ENCODE results near the gene PTGDS.
A peak's percentile ranks its signal among the peaks of the same experiment; 100 is the strongest.

Gene PTGDS

GRCh38 chr9:136995772-136996311 is 18.5 kb downstream of the PTGDS start:
- Histone ChIP-seq H3K4ac (ENCODE audit: low read depth, low read length) (peak overlapping the region; percentile 61), H2AK5ac (ENCODE audit: low read length) (peak overlapping the region; percentile 96), H3K79me1 (ENCODE audit: low read length) (peaks cover 46% of the 10 kb centered on the region), H3K36me3 (ENCODE audit: control insufficient read depth in 1 of 2, insufficient read depth in 2 of 2, low read length in 2 of 2) (peaks cover 15 to 21% of the 10 kb centered on the region in 2 experiments), H3K9ac (ENCODE audit: low read length) (peak overlapping the region; percentile 19), H2BK5ac (ENCODE audit: low read depth, low read length, poor library complexity) (peak overlapping the region; percentile 83), H2BK120ac (ENCODE audit: insufficient read depth, low read length, poor library complexity) (peak overlapping the region; percentile 57), H3K14ac (ENCODE audit: low read length) (peak overlapping the region; percentile 86), H3K18ac (ENCODE audit: low read length) (peak overlapping the region; percentile 83), H3K4me1 (ENCODE audit: control insufficient read depth in 1 of 2, insufficient read depth in 2 of 2, low read length in 2 of 2) (peaks cover 44 to 60% of the 10 kb centered on the region in 2 experiments), H3K9me3 (ENCODE audit: insufficient read depth, low read depth, low read length) (no peaks in the 10 kb centered on the region), H3K4me3 (ENCODE audit: low read depth, low read length) (no peak overlapping the region), H3K27ac (ENCODE audit: low read depth, low read length) (peak overlapping the region; percentile 63), H4K8ac (ENCODE audit: low read depth, low read length) (peak overlapping the region; percentile 84), H3K79me2 (ENCODE audit: control insufficient read depth, insufficient read depth, low read length, poor library complexity) (peaks cover 15% of the 10 kb centered on the region), H3K27me3 (ENCODE audit: insufficient read depth, low read length) (no peaks in the 10 kb centered on the region), H3K23ac (ENCODE audit: low read length) (no peak overlapping the region), H4K12ac (ENCODE audit: low read depth, low read length) (peak overlapping the region; percentile 80), H4K91ac (ENCODE audit: low read depth, low read length) (peak overlapping the region; percentile 88), H2BK12ac (ENCODE audit: low read length) (peak overlapping the region; percentile 79), H2AFZ (ENCODE audit: insufficient read depth, low read length, poor library complexity) (peak overlapping the region; percentile 30), H3K4me2 (ENCODE audit: low read length) (peak overlapping the region; percentile 57)
- no CpG with 5 or more reads among the region's 12 CpGs for WGBS (ENCODE audit: extremely low coverage, insufficient coverage, insufficient read length)
- DNase-seq = no peak

- Histone ChIP-seq H3K4me3 (ENCODE audit: low read depth, low read length) (peak within 1 kb of the TSS; percentile 17), H3K36me3 (ENCODE audit: control insufficient read depth in 1 of 2, insufficient read depth in 2 of 2, low read length in 2 of 2) (peaks cover 15 to 21% of the 10 kb centered on the region in 2 experiments), H2BK12ac (ENCODE audit: low read length) (peak within 1 kb of the TSS; percentile 85), H2BK120ac (ENCODE audit: insufficient read depth, low read length, poor library complexity) (peak within 1 kb of the TSS; percentile 80), H2AK5ac (ENCODE audit: low read length) (peak within 1 kb of the TSS; percentile 96), H3K27me3 (ENCODE audit: insufficient read depth, low read length) (no peaks in the 10 kb centered on the region), H3K9ac (ENCODE audit: low read length) (peak within 1 kb of the TSS; percentile 19), H4K91ac (ENCODE audit: low read depth, low read length) (peak within 1 kb of the TSS; percentile 89), H3K4ac (ENCODE audit: low read depth, low read length) (peak within 1 kb of the TSS; percentile 61), H3K27ac (ENCODE audit: low read depth, low read length) (peak within 1 kb of the TSS; percentile 63), H3K23ac (ENCODE audit: low read length) (no peak within 1 kb of the TSS), H3K18ac (ENCODE audit: low read length) (peak within 1 kb of the TSS; percentile 86), H3K4me1 (ENCODE audit: control insufficient read depth in 1 of 2, insufficient read depth in 2 of 2, low read length in 2 of 2) (peaks cover 44 to 60% of the 10 kb centered on the region in 2 experiments), H3K14ac (ENCODE audit: low read length) (peak within 1 kb of the TSS; percentile 86), H3K79me2 (ENCODE audit: control insufficient read depth, insufficient read depth, low read length, poor library complexity) (peaks cover 15% of the 10 kb centered on the region), H3K9me3 (ENCODE audit: insufficient read depth, low read depth, low read length) (no peaks in the 10 kb centered on the region), H4K8ac (ENCODE audit: low read depth, low read length) (peak within 1 kb of the TSS; percentile 84), H2BK5ac (ENCODE audit: low read depth, low read length, poor library complexity) (peak within 1 kb of the TSS; percentile 83), H4K12ac (ENCODE audit: low read depth, low read length) (peak within 1 kb of the TSS; percentile 80), H2AFZ (ENCODE audit: insufficient read depth, low read length, poor library complexity) (peak within 1 kb of the TSS; percentile 56), H3K4me2 (ENCODE audit: low read length) (peak within 1 kb of the TSS; percentile 57), H3K79me1 (ENCODE audit: low read length) (peaks cover 46% of the 10 kb centered on the region)
- WGBS (ENCODE audit: extremely low coverage, insufficient coverage, insufficient read length) = no CpG with 5 or more reads among the region's 35 CpGs
- DNase-seq = peak; percentile 87 to 92
Measured at GRCh38 chr9:136996361-136997292, 19.3 kb downstream of the PTGDS start, which contains the start of gene CLIC3. TSS of gene CLIC3 (minus strand) at chr9:136996568. CDS start at chr9:136996543, 25 bp downstream.

GRCh38 chr9:136997371-136997770 is 20.1 kb downstream of the PTGDS start:
- Histone ChIP-seq H3K4ac (ENCODE audit: low read depth, low read length) (peak overlapping the region; percentile 29), H4K12ac (ENCODE audit: low read depth, low read length) (peak overlapping the region; percentile 68), H2BK120ac (ENCODE audit: insufficient read depth, low read length, poor library complexity) (peak overlapping the region; percentile 80), H3K79me1 (ENCODE audit: low read length) (peaks cover 42% of the 10 kb centered on the region), H4K8ac (ENCODE audit: low read depth, low read length) (peak overlapping the region; percentile 32), H3K18ac (ENCODE audit: low read length) (peak overlapping the region; percentile 86), H3K27ac (ENCODE audit: low read depth, low read length) (peak overlapping the region; percentile 48), H3K14ac (ENCODE audit: low read length) (peak overlapping the region; percentile 85), H2BK5ac (ENCODE audit: low read depth, low read length, poor library complexity) (peak overlapping the region; percentile 79), H3K23ac (ENCODE audit: low read length) (no peak overlapping the region), H2AFZ (ENCODE audit: insufficient read depth, low read length, poor library complexity) (peak overlapping the region; percentile 11), H3K4me1 (ENCODE audit: control insufficient read depth in 1 of 2, insufficient read depth in 2 of 2, low read length in 2 of 2) (peaks cover 44 to 60% of the 10 kb centered on the region in 2 experiments), H3K4me3 (ENCODE audit: low read depth, low read length) (no peak overlapping the region), H2BK12ac (ENCODE audit: low read length) (peak overlapping the region; percentile 85), H2AK5ac (ENCODE audit: low read length) (peak overlapping the region; percentile 96), H3K9me3 (ENCODE audit: insufficient read depth, low read depth, low read length) (no peaks in the 10 kb centered on the region), H3K9ac (ENCODE audit: low read length) (no peak overlapping the region), H3K4me2 (ENCODE audit: low read length) (peak overlapping the region; percentile 57), H4K91ac (ENCODE audit: low read depth, low read length) (peak overlapping the region; percentile 89), H3K36me3 (ENCODE audit: control insufficient read depth in 1 of 2, insufficient read depth in 2 of 2, low read length in 2 of 2) (peaks cover 15 to 21% of the 10 kb centered on the region in 2 experiments), H3K27me3 (ENCODE audit: insufficient read depth, low read length) (no peaks in the 10 kb centered on the region), H3K79me2 (ENCODE audit: control insufficient read depth, insufficient read depth, low read length, poor library complexity) (peaks cover 14% of the 10 kb centered on the region)
- DNase-seq = no peak
- no CpG with 5 or more reads among the region's 10 CpGs for WGBS (ENCODE audit: extremely low coverage, insufficient coverage, insufficient read length)

DNA sequence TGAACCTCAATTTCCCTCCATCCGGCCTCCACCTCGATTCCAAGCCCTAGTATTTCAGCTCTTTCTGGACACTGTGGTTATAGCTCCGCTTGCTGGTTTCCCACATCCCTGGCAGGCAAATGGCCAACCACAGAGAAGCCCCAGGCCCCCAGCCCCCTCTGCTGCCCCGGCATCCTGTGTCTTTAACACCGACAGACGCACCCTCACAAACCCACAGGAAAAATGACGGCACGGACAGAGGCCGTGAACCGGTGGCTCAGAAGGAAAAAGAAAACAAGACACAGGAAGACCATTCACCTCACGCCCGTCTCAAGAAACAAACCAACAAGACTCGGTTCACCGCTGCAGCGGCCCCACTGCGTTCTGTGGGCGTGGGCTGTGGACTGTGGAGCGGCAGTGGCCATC is 20.5 kb downstream of the PTGDS start:
- Histone ChIP-seq H2BK12ac (ENCODE audit: low read length) (peak overlapping the region; percentile 85), H3K79me1 (ENCODE audit: low read length) (peaks cover 37% of the 10 kb centered on the region)

More for the DNA sequence above, 20.5 kb downstream of the PTGDS start:
- peak overlapping the region; percentile 86 for H3K18ac ChIP-seq (ENCODE audit: low read length)
- no peak overlapping the region for H3K23ac ChIP-seq (ENCODE audit: low read length)
- no peak for DNase-seq
- no CpG with 5 or more reads among the region's 18 CpGs for WGBS (ENCODE audit: extremely low coverage, insufficient coverage, insufficient read length)
- H3K4me3 ChIP-seq (ENCODE audit: low read depth, low read length) = no peak overlapping the region
- H3K4me1 ChIP-seq (ENCODE audit: control insufficient read depth in 1 of 2, insufficient read depth in 2 of 2, low read length in 2 of 2) = peaks cover 44 to 58% of the 10 kb centered on the region in 2 experiments
- peak overlapping the region; percentile 96 for H2AK5ac ChIP-seq (ENCODE audit: low read length)
- no peak overlapping the region for H3K4me2 ChIP-seq (ENCODE audit: low read length)
- peaks cover 11% of the 10 kb centered on the region for H3K79me2 ChIP-seq (ENCODE audit: control insufficient read depth, insufficient read depth, low read length, poor library complexity)
- H4K8ac ChIP-seq (ENCODE audit: low read depth, low read length) = peak overlapping the region; percentile 32
- no peaks in the 10 kb centered on the region for H3K27me3 ChIP-seq (ENCODE audit: insufficient read depth, low read length)
- H2AFZ ChIP-seq (ENCODE audit: insufficient read depth, low read length, poor library complexity) = no peak overlapping the region
- peak overlapping the region; percentile 9 for H3K27ac ChIP-seq (ENCODE audit: low read depth, low read length)
- H4K12ac ChIP-seq (ENCODE audit: low read depth, low read length) = no peak overlapping the region
- peak overlapping the region; percentile 79 for H2BK5ac ChIP-seq (ENCODE audit: low read depth, low read length, poor library complexity)
- no peak overlapping the region for H3K9ac ChIP-seq (ENCODE audit: low read length)
- peak overlapping the region; percentile 92 for H2BK120ac ChIP-seq (ENCODE audit: insufficient read depth, low read length, poor library complexity)
- H3K36me3 ChIP-seq (ENCODE audit: control insufficient read depth in 1 of 2, insufficient read depth in 2 of 2, low read length in 2 of 2) = peaks cover 15 to 21% of the 10 kb centered on the region in 2 experiments
- no peaks in the 10 kb centered on the region for H3K9me3 ChIP-seq (ENCODE audit: insufficient read depth, low read depth, low read length)
- H3K4ac ChIP-seq (ENCODE audit: low read depth, low read length) = peak overlapping the region; percentile 17
- H4K91ac ChIP-seq (ENCODE audit: low read depth, low read length) = peak overlapping the region; percentile 89
- peak overlapping the region; percentile 85 for H3K14ac ChIP-seq (ENCODE audit: low read length)
